Omental fat pad (tissue), 4 donors: ENCODE results near the gene VAT1L. TPM values are rescaled to one million over a fixed set of nuclear protein-coding genes. Genes with fewer than 3 reads are reported as not detected.
A peak's percentile ranks its signal among the peaks of the same experiment; 100 is the strongest.

ENCODE experiments used
- ATAC-seq: fragments of 150-250 bp; one replicate; pipeline ENCODE4 v1.9.1; 2016; ENCODE audit warnings: mild to moderate bottlenecking, moderate library complexity; ENCODE audit not compliant: low FRiP score
- DNase-seq: peaks from one replicate; pipeline ENCODE4 v3.0.0-alpha.2; 2019; ENCODE audit warnings: low spot score
- CTCF ChIP-seq, 3 donors: fragments of 450-650 bp; IDR thresholded peaks; one replicate each; pipeline ENCODE4 v1.5.1; 2016 to 2017; ENCODE audit warnings: antibody characterized with exemption in 3 of 3, mild to moderate bottlenecking in 3 of 3, moderate library complexity in 2 of 3
- total RNA-seq, 4 donors: library from RNA; depleted of rRNA; stranded (reverse); fragments of >200 nt; gene quantifications; one replicate each; pipeline ENCODE4 v1.1.0, GENCODE V29; 2016

VAT1L gene
- 1 to 10 TPM in 1 of 4 donors, under 1 TPM in 3; 0.50 to 1.3 (median 0.80) TPM for total RNA-seq

- TF ChIP-seq CTCF (IDR thresholded peaks at IDR 0.05) = no peak
- DNase-seq (no peak), ATAC-seq (peak; percentile 56)
Measured at GRCh38 chr16:77788181-77789084, at the start of gene VAT1L. TSS of gene VAT1L (plus strand) at chr16:77788564. CDS start at chr16:77788683, 119 bp downstream.

GRCh38 chr16:77738706-77739558 is 49.4 kb upstream of the VAT1L start:
- no peak for TF ChIP-seq CTCF (IDR thresholded peaks at IDR 0.05)
- ATAC-seq = no peak
- DNase-seq = no peak

GRCh38 chr16:77739559-77739892 is 48.8 kb upstream of the VAT1L start:
- no peak for ATAC-seq
- no peak for DNase-seq
- TF ChIP-seq CTCF (IDR thresholded peaks at IDR 0.05) = no peak

- no peak for ATAC-seq
- TF ChIP-seq CTCF (IDR thresholded peaks at IDR 0.05) = no peak
- DNase-seq = no peak
Measured at GRCh38 chr16:77744141-77744540, 44.2 kb upstream of the VAT1L start.

GRCh38 chr16:77745972-77746371 is 42.4 kb upstream of the VAT1L start:
- ATAC-seq = no peak
- no peak for DNase-seq
- TF ChIP-seq CTCF (IDR thresholded peaks at IDR 0.05) = no peak

GRCh38 chr16:77748421-77749005 is 39.9 kb upstream of the VAT1L start:
- no peak for DNase-seq
- TF ChIP-seq CTCF (IDR thresholded peaks at IDR 0.05) = no peak
- no peak for ATAC-seq
